HepG2 (cell line): ENCODE data around the gene CAT. TPM values are rescaled to one million over a fixed set of nuclear protein-coding genes. Genes with fewer than 3 reads are reported as not detected.
A peak's percentile ranks its signal among the peaks of the same experiment; 100 is the strongest.

ENCODE experiments used
- ATAC-seq: fragments of 200-7000 bp; cut with Tn5 transposase; 3 replicates; pipeline ENCODE4 v1.9.1; 2020; ENCODE audit warnings: mild to moderate bottlenecking, moderate library complexity
- BruUV-seq: library from RNA; stranded (reverse); fragments of 400-500 nt; replicated peaks from 2 replicates; lab custom pipeline; 2021; lab: Mats Ljungman, UMichigan
- CTCF ChIA-PET: fragments of 300-600 bp; formaldehyde crosslinking; extraction: SDS; loops from one replicate; lab custom pipeline; 2021; ENCODE audit warnings: low total read pairs, inconsistent platforms, low intra/inter-chr PET ratio; lab: Yijun Ruan, JAX
- POLR2A ChIA-PET: fragments of 350-600 bp; sonication (Branson Sonifier 250); formaldehyde crosslinking; loops from one replicate; lab custom pipeline; 2020; ENCODE audit warnings: antibody characterized with exemption, inconsistent platforms; lab: Yijun Ruan, JAX
- DNase-seq: peaks from one replicate; pipeline ENCODE4 v3.0.0-alpha.2; 2015; ENCODE audit warnings: low spot score
- FAIRE-seq: peaks from 3 replicates; lab custom pipeline; 2011; peaks lifted over from hg19 to GRCh38; lab: Jason Lieb, UNC
- H2AFZ ChIP-seq: one replicate; pipeline ENCODE4 v1.6.1; 2011; ENCODE audit warnings: low read length, inconsistent platforms
- H3K27ac ChIP-seq: fragments of 300-600 bp; 3 replicates; pipeline ENCODE4 v1.8.0; 2011; ENCODE audit warnings: mixed run types, mild to moderate bottlenecking, mixed read lengths, low read length, inconsistent platforms; ENCODE audit not compliant: insufficient read depth; ENCODE audit errors: extremely low read length
- H3K27me3 ChIP-seq, 2 experiments: fragments of 200-600 bp in 1 of 2; 2 replicates in 1 of 2; 3 replicates in 1 of 2; pipeline versions ENCODE4 v1.6.0 to v1.8.0; 2011; ENCODE audit warnings: low read length in 2 of 2, mild to moderate bottlenecking in 2 of 2, moderate library complexity in 2 of 2, inconsistent platforms in 1 of 2; ENCODE audit not compliant: insufficient read depth in 2 of 2, control insufficient read depth in 1 of 2
- H3K36me3 ChIP-seq, 2 experiments: fragments of 200-600 bp in 1 of 2; replicated peaks in 1 of 2; 2 replicates in 1 of 2; 3 replicates in 1 of 2; pipeline versions ENCODE4 v1.5.1 to v1.8.0; 2011; ENCODE audit warnings: low read length in 2 of 2, inconsistent platforms in 1 of 2; ENCODE audit not compliant: insufficient read depth in 2 of 2, control insufficient read depth in 1 of 2
- H3K4me1 ChIP-seq: 2 replicates; pipeline ENCODE4 v1.5.1; 2012; ENCODE audit warnings: low read length, inconsistent platforms; ENCODE audit not compliant: insufficient read depth
- H3K4me2 ChIP-seq: 2 replicates; pipeline ENCODE4 v1.6.0; 2011; ENCODE audit warnings: low read depth, low read length, inconsistent platforms
- H3K4me3 ChIP-seq, 3 experiments: fragments of 200-600 bp in 1 of 3; sonication (generic), shearing (Covaris generic) in 1 of 3; replicated peaks in 1 of 3; 2 replicates each; pipeline ENCODE4 v1.5.1; 2011 to 2016; ENCODE audit warnings: low read length in 3 of 3, inconsistent platforms in 2 of 3, low read depth in 2 of 3, mild to moderate bottlenecking in 2 of 3, control low read depth in 1 of 3, mixed read lengths in 1 of 3; ENCODE audit not compliant: insufficient read depth in 1 of 3
- H3K79me2 ChIP-seq: one replicate; pipeline ENCODE4 v1.6.1; 2011; ENCODE audit warnings: low read length, inconsistent platforms; ENCODE audit not compliant: insufficient read depth
- H3K9ac ChIP-seq: 2 replicates; pipeline ENCODE4 v1.6.0; 2011; ENCODE audit warnings: mild to moderate bottlenecking, low read depth, low read length, inconsistent platforms; ENCODE audit not compliant: insufficient read depth
- H3K9me3 ChIP-seq: 2 replicates; pipeline ENCODE4 v1.5.1; 2012; ENCODE audit warnings: mild to moderate bottlenecking, low read length
- H4K20me1 ChIP-seq: 2 replicates; pipeline ENCODE4 v1.6.0; 2011; ENCODE audit warnings: inconsistent platforms, mild to moderate bottlenecking, low read length, moderate library complexity; ENCODE audit not compliant: insufficient read depth
- HMGXB3 ChIP-seq: sonication (generic); formaldehyde crosslinking; IDR thresholded peaks from 2 replicates; pipeline ENCODE4 v1.4.0; 2020; ENCODE audit warnings: missing genetic modification reagents, borderline replicate concordance
- HNF4A ChIP-seq: sonication (generic); formaldehyde crosslinking; IDR thresholded peaks from 2 replicates; pipeline ENCODE4 v1.4.0; 2020; ENCODE audit warnings: missing genetic modification reagents
- HNRNPK ChIP-seq: fragments of 200-400 bp; formaldehyde crosslinking; IDR thresholded peaks from 2 replicates; pipeline ENCODE4 v1.6.1; 2018; ENCODE audit warnings: low read length, low read depth, moderate library complexity, mild to moderate bottlenecking; ENCODE audit not compliant: poor library complexity, severe bottlenecking
- MYC ChIP-seq: sonication (generic); formaldehyde crosslinking; IDR thresholded peaks from 2 replicates; pipeline ENCODE4 v1.9.0; 2021; ENCODE audit warnings: missing genetic modification reagents, borderline replicate concordance
- NRL ChIP-seq: sonication (generic); formaldehyde crosslinking; IDR thresholded peaks from 2 replicates; pipeline ENCODE4 v1.5.0; 2020; ENCODE audit warnings: missing genetic modification reagents, mild to moderate bottlenecking, moderate library complexity, borderline replicate concordance
- PLRG1 ChIP-seq: fragments of 450-650 bp; conservative IDR thresholded peaks from 2 replicates; pipeline ENCODE4 v1.6.1; 2016
- SIX1 ChIP-seq: sonication (generic); formaldehyde crosslinking; IDR thresholded peaks from 2 replicates; pipeline ENCODE4 v1.4.0; 2020; ENCODE audit warnings: missing genetic modification reagents, borderline replicate concordance
- ZFP62 ChIP-seq: sonication (generic); formaldehyde crosslinking; IDR thresholded peaks from 2 replicates; pipeline ENCODE4 v1.4.0; 2020; ENCODE audit warnings: missing genetic modification reagents
- ZGPAT ChIP-seq: IDR thresholded peaks from 2 replicates; pipeline ENCODE4 v1.6.1; 2016; ENCODE audit warnings: mild to moderate bottlenecking
- ZNF136 ChIP-seq: sonication (generic); formaldehyde crosslinking; IDR thresholded peaks from 2 replicates; pipeline ENCODE4 v1.8.1; 2022; ENCODE audit warnings: low read depth, mild to moderate bottlenecking, moderate library complexity, missing genetic modification reagents
- WGBS: methylation state at CpG from one replicate; pipeline ENCODE4 v1.1.6; 2017; ENCODE audit warnings: low lambda C conversion rate; 5-methylcytosine and 5-hydroxymethylcytosine counted together
- in situ Hi-C: cut with HindIII; loops from 2 replicates; pipeline ENCODE4 v1.10.0; 2017; ENCODE audit warnings: low pct_unique_long_range_greater_than_20kb; ENCODE audit not compliant: extremely low pct_ligation_motif_present
- intact Hi-C: fragments of 100-400 bp; cut with micrococcal nuclease; formaldehyde crosslinking; loops from one replicate; pipeline ENCODE4 v1.10.0; 2022; ENCODE audit not compliant: unreplicated experiment
- polyA plus RNA-seq, 8 experiments: library from polyadenylated mRNA; depleted of rRNA in 3 of 8; stranded (reverse) in 7 of 8; unstranded in 1 of 8; fragments of >200 nt; fragmentation: Illumina TruSeq in 4 of 8; extraction: Trizol in 4 of 8; gene quantifications; 2 replicates each; pipeline versions ENCODE4 v1.2.1 to v1.2.3, GENCODE V29; 2011 to 2016; ENCODE audit warnings: low read depth in 4 of 8, missing spikeins in 1 of 8, mixed read lengths in 1 of 8; ENCODE audit not compliant: insufficient read depth in 1 of 8
- total RNA-seq, 5 experiments: library from RNA; depleted of rRNA; stranded (reverse); fragments of >200 nt; fragmentation: Illumina TruSeq; extraction: Trizol; gene quantifications; 2 replicates each; pipeline ENCODE4 v1.2.3, GENCODE V29; 2016; ENCODE audit warnings: low read depth in 1 of 5

The CAT gene
- total and polyA plus RNA-seq, 2 of the 13 experiments (the other 11 are each of a cell fraction or from before 2014, with no cell fraction given), result 107 to 136 TPM

GRCh38 chr11:34405079-34405858 lies 33.5 kb upstream of the CAT start:
- TF ChIP-seq HNRNPK (peak; percentile 12), ZFP62 (no peak)
- no peaks in the 10 kb centered on the region for H3K27me3 ChIP-seq
- no peak overlapping the region for H3K9ac ChIP-seq
- FAIRE-seq (no peak), ATAC-seq (no peak), DNase-seq (no peak)
- no peaks in the 10 kb centered on the region for H3K79me2 ChIP-seq
- no peaks in the 10 kb centered on the region for H3K9me3 ChIP-seq
- no TSS peak for BruUV-seq
- no peak overlapping the region for H3K4me3 ChIP-seq
- H2AFZ ChIP-seq, result no peak overlapping the region
- H3K36me3 ChIP-seq, result no peaks in the 10 kb centered on the region
- intact Hi-C loops (no loop called here), in situ Hi-C loops (no loop called here)
- H3K4me2 ChIP-seq, result no peak overlapping the region
- ChIA-PET POLR2A (no interaction called here), CTCF (no interaction called here)
- no peaks in the 10 kb centered on the region for H4K20me1 ChIP-seq
- peaks cover 54% of the 10 kb centered on the region for H3K4me1 ChIP-seq
- WGBS, result 64% methylated on average over 5 of the region's 7 CpGs
- H3K27ac ChIP-seq, result no peak overlapping the region

GRCh38 chr11:34406413-34406812 lies 32.3 kb upstream of the CAT start:
- CTCF ChIA-PET, result no interaction called here
- H3K79me2 ChIP-seq, result no peaks in the 10 kb centered on the region
- H3K4me3 ChIP-seq, result no peak overlapping the region
- H3K4me1 ChIP-seq, result peaks cover 54% of the 10 kb centered on the region
- H3K27me3 ChIP-seq, result no peaks in the 10 kb centered on the region
- DNase-seq (no peak), FAIRE-seq (no peak)
- in situ Hi-C loops, result no loop called here
- WGBS, result 26% methylated on average over 3 of the region's 3 CpGs
- no peak overlapping the region for H3K4me2 ChIP-seq
- H4K20me1 ChIP-seq, result no peaks in the 10 kb centered on the region
- H3K36me3 ChIP-seq, result no peaks in the 10 kb centered on the region
- no peak for TF ChIP-seq SIX1 (CRISPR knock-in tag)
- TF ChIP-seq HMGXB3 (CRISPR knock-in tag), result no peak
- no peak for TF ChIP-seq PLRG1
- TF ChIP-seq ZNF136, result no peak
- TF ChIP-seq MYC (CRISPR knock-in tag), result no peak
- TF ChIP-seq HNF4A (CRISPR knock-in tag), result no peak
- no peak for TF ChIP-seq ZGPAT
- no peak for TF ChIP-seq NRL (CRISPR knock-in tag)
- TF ChIP-seq, all 625 proteins: peak for 0
- H3K9ac ChIP-seq, result no peak overlapping the region
- no TSS peak for BruUV-seq
- H3K27ac ChIP-seq, result no peak overlapping the region
- POLR2A ChIA-PET, result no interaction called here
- H3K9me3 ChIP-seq, result no peaks in the 10 kb centered on the region
- no peak for ATAC-seq
- H2AFZ ChIP-seq, result no peak overlapping the region
- intact Hi-C loops, result no loop called here
